HUDEP-2 (cell line): Measurements from ENCODE around the gene LRAT.

ENCODE experiments used
- DNase-seq, 76 experiments: peaks; one replicate each; lab custom pipeline; 2025; ENCODE audit not compliant: unreplicated experiment in 76 of 76; lab: John Stamatoyannopoulos, UW

The LRAT gene

DNA sequence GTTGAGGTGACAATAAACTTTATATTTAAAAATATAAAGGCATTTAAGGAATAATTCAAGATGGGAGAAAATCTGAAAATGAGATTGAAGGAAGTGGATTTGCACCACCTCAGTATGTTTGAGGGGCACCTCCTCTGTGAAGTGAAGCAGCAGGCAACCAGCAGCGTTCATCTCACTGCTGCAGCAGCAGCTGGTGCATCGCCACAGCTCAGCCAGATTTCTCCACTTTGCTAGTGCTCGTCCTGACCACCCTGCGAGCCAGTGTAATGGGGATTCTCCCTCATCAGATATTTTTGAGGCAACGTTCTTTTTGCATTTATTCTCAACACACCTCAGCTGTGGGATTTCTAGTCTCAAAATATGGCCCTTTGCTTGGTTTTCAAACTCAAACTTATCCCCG lies 13.9 kb downstream of the LRAT start:
- DNase-seq = no peak

DNA sequence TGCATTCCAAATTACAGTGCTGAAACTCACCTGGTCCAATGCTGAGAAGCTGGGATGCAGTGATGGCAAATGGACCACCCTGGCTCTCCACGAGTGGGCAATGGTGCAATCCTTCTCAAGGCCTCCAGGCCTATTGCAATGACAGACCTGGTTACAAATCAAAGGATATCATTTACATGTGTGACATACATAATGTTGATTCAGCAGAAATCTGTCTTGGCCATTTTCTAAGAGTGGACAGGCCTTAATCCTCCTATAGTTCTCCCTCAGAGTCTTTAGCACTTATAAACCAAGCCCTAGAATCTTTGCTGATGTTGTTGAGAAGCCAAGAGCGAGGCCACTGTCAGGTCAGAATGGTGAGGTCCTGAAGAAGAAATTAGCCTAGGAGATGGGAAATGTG lies 17.1 kb downstream of the LRAT start:
- DNase-seq = no peak

DNA sequence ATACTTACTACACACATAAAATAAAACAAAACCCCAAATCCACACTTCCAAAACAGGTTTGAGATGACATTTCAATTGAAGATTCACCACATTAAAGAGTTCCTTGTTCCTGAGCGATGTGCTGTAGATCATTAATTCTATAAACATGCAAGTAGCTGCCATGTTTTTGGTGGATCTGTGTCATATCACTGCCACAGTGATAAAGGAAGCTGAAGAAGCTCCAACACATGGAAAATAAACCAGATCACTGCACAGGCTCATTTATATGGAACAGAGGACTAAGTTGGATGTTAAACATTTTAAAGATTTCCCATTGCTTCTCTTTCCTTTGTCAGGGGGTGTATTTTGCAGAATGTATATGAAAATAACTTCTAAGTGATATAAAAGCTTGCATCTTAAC lies 34.5 kb downstream of the LRAT start:
- no peak for DNase-seq

DNA sequence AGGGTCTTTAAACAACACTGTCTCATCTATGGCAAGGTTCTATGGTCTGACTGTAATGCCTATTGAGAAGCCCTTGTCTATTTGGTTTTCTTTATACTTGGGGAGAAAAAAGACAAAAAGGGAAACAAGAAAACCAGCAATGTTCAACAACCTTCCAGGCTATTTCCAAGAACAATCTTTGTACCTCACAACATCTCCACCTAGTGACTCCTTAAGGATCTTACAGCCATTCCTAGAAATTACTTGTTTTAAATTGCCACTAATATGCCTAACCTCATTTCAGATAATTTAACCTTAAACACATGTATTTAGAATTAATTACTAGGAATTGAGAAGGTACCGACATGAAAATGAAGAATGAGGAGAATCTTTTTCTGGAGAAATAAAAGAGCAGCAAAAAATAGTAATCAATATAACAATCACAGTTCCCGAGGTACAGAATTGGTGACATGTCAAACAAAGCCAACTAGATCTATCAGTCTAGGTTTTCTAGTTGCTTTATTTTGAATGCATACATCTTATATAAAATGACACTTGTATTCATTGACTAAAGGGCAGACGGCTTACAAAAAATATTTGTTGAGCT lies 35.7 kb downstream of the LRAT start:
- DNase-seq = peak in 7 of 76 experiments; percentile 0 to 24 (median 14)

DNA sequence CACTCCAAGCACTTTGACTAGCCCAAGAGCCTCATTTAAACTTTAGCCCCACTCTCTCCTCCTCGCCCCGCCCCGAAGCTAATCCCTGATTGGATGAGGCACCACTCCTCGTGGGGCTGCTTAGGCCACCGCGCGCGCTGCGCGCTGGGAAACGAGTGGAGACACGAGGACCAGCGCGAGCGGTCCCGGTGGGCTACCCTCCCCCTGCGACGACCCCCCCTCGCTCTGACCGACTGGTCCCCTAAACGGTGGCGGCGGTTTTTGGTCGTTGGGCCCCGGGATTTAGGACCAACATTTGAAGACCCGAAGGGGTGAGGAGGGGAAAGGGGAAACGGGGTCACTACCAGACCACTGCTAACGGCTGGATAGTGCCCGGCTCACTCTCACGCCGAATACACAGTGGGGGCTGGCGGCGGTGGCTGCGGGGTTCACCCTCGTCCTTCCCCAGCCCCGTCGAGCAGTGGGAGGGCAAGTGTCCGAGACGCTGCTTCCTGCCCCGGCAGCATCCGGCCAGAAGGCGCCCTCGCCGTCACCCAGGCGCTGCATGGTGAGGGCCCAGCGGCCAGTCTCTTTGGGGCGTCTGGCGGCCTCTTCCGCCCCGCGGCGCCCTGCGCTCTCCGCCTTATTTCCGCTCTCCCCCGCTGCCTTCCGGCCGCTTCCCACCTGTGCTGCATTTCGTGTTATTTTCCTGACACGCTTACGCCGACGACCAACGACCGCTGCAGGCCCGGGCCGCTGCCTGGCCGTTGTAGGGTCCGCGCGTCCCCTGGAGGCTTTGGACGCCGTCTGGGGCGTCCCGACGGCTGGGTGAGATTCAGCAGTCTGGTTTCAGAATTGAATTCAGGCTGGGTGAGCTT lies 37.6 kb downstream of the LRAT start, which contains the start of gene RBM46:
Gene RBM46, plus strand, starts transcription at position 147 of the 857 bp plus-strand sequence. CDS start 15,481 bp downstream, outside the sequence.
- DNase-seq = no peak

DNA sequence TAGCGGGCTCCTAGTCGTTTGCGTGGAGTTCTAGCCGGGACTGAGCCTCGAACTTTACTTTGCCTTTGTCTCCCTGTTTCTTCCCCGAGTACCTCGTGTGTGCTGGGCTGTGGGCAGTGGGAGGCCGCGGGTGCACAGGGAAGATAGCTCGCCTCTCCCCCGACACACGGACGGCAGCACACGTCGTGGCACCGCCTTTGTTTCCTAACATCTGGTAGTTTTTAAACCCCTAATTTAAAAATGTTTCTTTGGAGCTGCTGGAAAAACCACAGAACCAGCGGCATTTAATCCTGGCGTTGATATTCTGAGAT lies 38.1 kb downstream of the LRAT start:
- no peak for DNase-seq
